CD8-positive, alpha-beta memory T cell (primary cell): ENCODE data around the gene RNU1-2. TPM values are rescaled to one million over a fixed set of nuclear protein-coding genes. Genes with fewer than 3 reads are reported as not detected.
A peak's percentile ranks its signal among the peaks of the same experiment; 100 is the strongest.
"Not testable (repeated sequence)": the region's sequence is repeated elsewhere in the genome, so short reads cannot be mapped to it uniquely, and the experiment has no call there.

Source experiments
- CTCF ChIA-PET: fragments of 350-600 bp; sonication (Branson Sonifier 250); formaldehyde crosslinking; loops from one replicate; lab custom pipeline; 2021; ENCODE audit warnings: antibody characterized with exemption; lab: Charles Lee
- POLR2A ChIA-PET: fragments of 350-600 bp; sonication (Branson Sonifier 250); formaldehyde crosslinking; loops from one replicate; lab custom pipeline; 2021; ENCODE audit warnings: antibody characterized with exemption; lab: Charles Lee
- DNase-seq, 5 donors: peaks; one replicate each; pipeline versions ENCODE4 v3.0.0 to v3.0.0-alpha.2; 2020 to 2022; ENCODE audit warnings: mixed read lengths in 1 of 5
- H3K27ac ChIP-seq: one replicate; pipeline ENCODE4 v1.7.0; 2013; ENCODE audit warnings: low read depth, mild to moderate bottlenecking, low read length, moderate library complexity
- H3K27me3 ChIP-seq: 2 replicates; pipeline ENCODE4 v1.7.0; 2013; ENCODE audit warnings: low read length, mild to moderate bottlenecking; ENCODE audit not compliant: insufficient read depth, poor library complexity, severe bottlenecking
- H3K36me3 ChIP-seq: 2 replicates; pipeline ENCODE4 v1.7.0; 2013; ENCODE audit warnings: mild to moderate bottlenecking, low read length, moderate library complexity; ENCODE audit not compliant: insufficient read depth
- H3K4me1 ChIP-seq: 2 replicates; pipeline ENCODE4 v1.7.0; 2013; ENCODE audit warnings: mild to moderate bottlenecking, low read length, moderate library complexity; ENCODE audit not compliant: insufficient read depth
- H3K4me3 ChIP-seq: 2 replicates; pipeline ENCODE4 v1.7.0; 2013; ENCODE audit warnings: mild to moderate bottlenecking, low read length
- H3K9me3 ChIP-seq: 2 replicates; pipeline ENCODE4 v1.7.0; 2013; ENCODE audit warnings: mild to moderate bottlenecking, low read length
- H3K27ac Mint-ChIP-seq, 8 donors: one replicate each; pipeline ENCODE4 v1.8.0; 2020 to 2021; ENCODE audit warnings: mixed read lengths in 8 of 8, mild to moderate bottlenecking in 6 of 8, inconsistent platforms in 3 of 8, moderate library complexity in 3 of 8
- H3K27me3 Mint-ChIP-seq, 2 donors: one replicate each; pipeline ENCODE4 v1.8.0; 2020 to 2021; ENCODE audit warnings: mixed read lengths in 2 of 2, mild to moderate bottlenecking in 1 of 2, moderate library complexity in 1 of 2
- H3K36me3 Mint-ChIP-seq, 3 donors: one replicate each; pipeline ENCODE4 v1.8.0; 2020 to 2021; ENCODE audit warnings: mixed read lengths in 3 of 3, inconsistent platforms in 1 of 3, mild to moderate bottlenecking in 1 of 3
- H3K4me1 Mint-ChIP-seq, 3 donors: one replicate each; pipeline ENCODE4 v1.8.0; 2020 to 2021; ENCODE audit warnings: mixed read lengths in 3 of 3, inconsistent platforms in 1 of 3, mild to moderate bottlenecking in 1 of 3
- H3K4me3 Mint-ChIP-seq, 7 donors: one replicate each; pipeline ENCODE4 v1.8.0; 2020 to 2021; ENCODE audit warnings: mixed read lengths in 7 of 7, mild to moderate bottlenecking in 6 of 7, moderate library complexity in 4 of 7, inconsistent platforms in 2 of 7
- H3K9me3 Mint-ChIP-seq, 5 donors: one replicate each; pipeline ENCODE4 v1.8.0; 2020 to 2022; ENCODE audit warnings: mixed read lengths in 5 of 5, mild to moderate bottlenecking in 3 of 5, moderate library complexity in 2 of 5, inconsistent platforms in 1 of 5
- polyA plus RNA-seq: library from polyadenylated mRNA; unstranded; fragments of 300-500 nt; fragmentation: Illumina TruSeq; gene quantifications from one replicate; pipeline ENCODE4 v1.2.3, GENCODE V29; 2021
- total RNA-seq, 2 experiments: library from RNA; stranded (reverse); gene quantifications; one replicate each; pipeline ENCODE4 v1.2.3, GENCODE V29; 2021

RNU1-2 gene
- total RNA-seq (1,000 to 10,000 TPM; 1,293 to 1,300 TPM), polyA plus RNA-seq (not detected)

DNA sequence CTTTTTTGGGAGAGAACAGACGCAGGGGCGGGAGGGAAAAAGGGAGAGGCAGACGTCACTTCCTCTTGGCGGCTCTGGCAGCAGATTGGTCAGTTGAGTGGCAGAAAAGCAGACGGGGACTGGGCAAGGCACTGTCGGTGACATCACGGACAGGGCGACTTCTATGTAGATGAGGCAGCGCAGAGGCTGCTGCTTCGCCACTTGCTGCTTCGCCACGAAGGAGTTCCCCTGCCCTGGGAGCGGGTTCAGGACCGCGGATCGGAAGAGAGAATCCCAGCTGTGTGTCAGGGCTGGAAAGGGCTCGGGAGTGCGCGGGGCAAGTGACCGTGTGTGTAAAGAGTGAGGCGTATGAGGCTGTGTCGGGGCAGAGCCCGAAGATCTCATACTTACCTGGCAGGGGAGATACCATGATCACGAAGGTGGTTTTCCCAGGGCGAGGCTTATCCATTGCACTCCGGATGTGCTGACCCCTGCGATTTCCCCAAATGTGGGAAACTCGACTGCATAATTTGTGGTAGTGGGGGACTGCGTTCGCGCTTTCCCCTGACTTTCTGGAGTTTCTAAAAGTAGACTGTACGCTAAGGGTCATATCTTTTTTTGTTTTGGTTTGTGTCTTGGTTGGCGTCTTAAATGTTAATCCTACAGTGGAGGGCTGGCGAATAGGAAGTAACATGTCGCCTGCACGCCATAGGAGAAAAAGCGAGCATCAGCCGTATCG lies at the start of gene RNU1-2:
TSS of gene RNU1-2 (plus strand) at position 383 of the 718 bp plus-strand sequence.
- H3K9me3 ChIP-seq, CTCF ChIA-PET, H3K9me3 Mint-ChIP-seq, H3K27me3 Mint-ChIP-seq, H3K36me3 ChIP-seq, H3K36me3 Mint-ChIP-seq, H3K27me3 ChIP-seq: not testable (repeated sequence)
- POLR2A ChIA-PET = interaction anchor here (1.7 kb wide), 1 partner anchor 9 kb away, joined by 10 read pairs; no protein-coding TSS in a partner anchor
- Histone ChIP-seq H3K4me1 (peaks cover 14% of the 10 kb centered on the region), H3K4me3 (peak within 1 kb of the TSS; percentile 60), H3K27ac (peak within 1 kb of the TSS; percentile 94)
- Mint-ChIP-seq H3K4me1 (peaks cover 21 to 44% (median 40%) of the 10 kb centered on the region in 3 donors), H3K27ac (peak within 1 kb of the TSS; percentile 93 to 100 (median 100)), H3K4me3 (peak within 1 kb of the TSS; percentile 69 to 92 (median 82))
- peak; percentile 51 to 93 (median 83) for DNase-seq

DNA sequence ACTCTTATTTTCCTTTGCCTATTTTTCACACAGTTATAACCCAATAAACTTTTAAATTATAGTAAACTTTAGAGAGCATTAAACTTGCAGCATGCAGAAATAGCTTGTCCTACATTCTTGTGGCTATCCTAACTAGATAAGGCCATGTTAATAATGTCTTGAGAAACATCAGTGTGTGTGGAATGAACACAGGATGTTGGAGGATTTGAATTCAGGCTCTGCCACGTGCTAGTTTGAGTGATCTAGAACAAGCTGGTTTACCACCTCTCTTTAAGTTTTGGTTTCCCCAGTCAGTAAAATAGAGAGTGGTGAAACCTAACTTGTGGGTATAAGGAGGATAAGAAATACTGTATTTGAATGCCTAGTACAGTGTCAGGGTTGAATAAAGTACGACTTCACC lies 39.6 kb upstream of the RNU1-2 start:
- H3K36me3 Mint-ChIP-seq, DNase-seq, H3K27ac ChIP-seq, CTCF ChIA-PET, POLR2A ChIA-PET, H3K4me3 ChIP-seq, H3K4me3 Mint-ChIP-seq, H3K27ac Mint-ChIP-seq, H3K36me3 ChIP-seq, H3K4me1 ChIP-seq, H3K4me1 Mint-ChIP-seq, H3K27me3 Mint-ChIP-seq, H3K9me3 ChIP-seq, H3K27me3 ChIP-seq, H3K9me3 Mint-ChIP-seq: not testable (repeated sequence)

DNA sequence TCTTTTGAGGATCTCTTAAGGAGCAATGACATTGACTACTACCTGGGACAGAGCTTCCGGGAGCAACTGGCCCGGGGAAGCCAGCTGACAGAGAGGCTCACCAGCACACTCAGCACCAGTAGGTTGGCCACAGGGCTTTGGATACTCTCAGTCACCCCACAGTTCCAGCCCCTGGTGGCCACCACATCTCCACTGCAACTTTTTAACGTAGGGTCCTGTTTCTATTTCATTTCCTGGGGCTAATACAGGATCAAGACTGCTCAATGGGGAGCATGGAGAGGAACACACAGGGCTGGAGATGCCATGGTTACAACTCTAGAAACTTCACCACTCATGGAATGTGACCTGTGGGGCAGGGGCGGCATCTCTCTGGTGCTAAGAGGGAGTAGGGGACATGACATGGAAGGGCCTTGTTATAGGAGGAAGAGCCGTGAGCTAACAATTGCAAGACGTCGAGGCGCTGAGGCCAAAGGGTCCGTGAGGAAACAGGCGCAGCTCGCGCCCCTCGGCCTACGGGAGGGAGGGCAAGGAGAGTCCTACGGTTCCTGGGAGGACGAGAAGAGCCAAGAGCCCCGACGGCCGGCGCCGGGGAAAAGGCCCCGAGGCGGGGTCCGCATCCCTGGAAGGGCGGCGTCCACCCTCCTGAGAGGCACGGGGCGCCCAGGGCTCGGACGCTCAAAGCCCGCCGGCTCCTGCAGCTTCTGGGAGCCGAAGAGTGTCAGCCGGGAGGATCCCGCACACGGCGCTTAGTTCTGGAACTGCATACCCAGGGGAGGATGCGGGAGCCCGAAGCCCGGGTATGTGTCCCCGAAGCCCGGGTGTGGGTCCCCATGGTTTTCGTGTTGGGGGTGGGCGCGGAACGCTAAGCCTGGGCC lies 36.4 kb upstream of the RNU1-2 start:
- H3K36me3 Mint-ChIP-seq, H3K27me3 Mint-ChIP-seq, H3K9me3 Mint-ChIP-seq, H3K4me1 ChIP-seq, H3K9me3 ChIP-seq, H3K4me3 Mint-ChIP-seq, H3K27ac ChIP-seq, DNase-seq, H3K27me3 ChIP-seq, CTCF ChIA-PET, H3K27ac Mint-ChIP-seq, POLR2A ChIA-PET, H3K36me3 ChIP-seq, H3K4me3 ChIP-seq, H3K4me1 Mint-ChIP-seq: not testable (repeated sequence)

DNA sequence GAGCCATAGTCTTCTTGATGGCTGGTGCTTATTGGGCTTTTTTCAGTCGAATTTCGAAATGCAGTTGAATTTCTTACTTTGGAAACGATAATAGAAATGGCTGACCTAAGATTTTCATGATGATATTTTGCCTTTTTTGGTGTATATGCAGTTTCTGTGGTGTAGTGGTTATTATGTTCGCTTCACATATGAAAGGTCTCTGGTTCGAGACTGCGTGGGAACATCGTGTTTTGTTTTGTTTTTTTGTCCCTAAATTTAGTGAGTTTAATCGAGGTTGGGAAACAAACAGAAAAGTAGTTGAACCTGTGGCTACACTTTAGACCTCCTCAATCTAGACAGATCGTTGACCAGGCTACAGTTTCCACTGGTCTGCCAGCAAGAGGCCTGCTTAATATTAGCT lies 35.7 kb upstream of the RNU1-2 start:
- H3K27me3 Mint-ChIP-seq, H3K9me3 ChIP-seq, H3K9me3 Mint-ChIP-seq, H3K4me1 ChIP-seq, H3K4me1 Mint-ChIP-seq, H3K27ac ChIP-seq, H3K36me3 ChIP-seq, H3K27ac Mint-ChIP-seq, H3K4me3 ChIP-seq, DNase-seq, H3K27me3 ChIP-seq, CTCF ChIA-PET, H3K4me3 Mint-ChIP-seq, H3K36me3 Mint-ChIP-seq, POLR2A ChIA-PET: not testable (repeated sequence)

DNA sequence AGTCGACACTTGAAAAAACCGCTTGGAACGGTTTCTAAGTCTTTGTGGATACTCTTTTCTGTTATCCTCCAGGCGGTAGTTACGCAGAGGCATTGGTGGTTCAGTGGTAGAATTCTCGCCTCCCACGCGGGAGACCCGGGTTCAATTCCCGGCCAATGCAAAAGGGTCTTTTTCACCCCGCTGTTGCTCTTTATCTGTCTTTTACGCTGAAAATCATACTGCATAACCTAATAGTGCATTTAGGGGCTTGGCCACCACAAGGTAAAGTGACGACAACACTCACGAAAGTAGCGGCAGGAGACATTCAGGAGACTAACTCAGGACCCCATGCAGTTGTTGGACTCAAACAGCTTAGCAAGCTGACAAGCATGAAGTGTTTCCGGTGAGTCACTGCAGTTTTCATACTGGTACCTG lies 33.9 kb upstream of the RNU1-2 start:
- H3K4me1 Mint-ChIP-seq, H3K36me3 Mint-ChIP-seq, H3K9me3 Mint-ChIP-seq, H3K4me3 ChIP-seq, H3K27me3 Mint-ChIP-seq, POLR2A ChIA-PET, DNase-seq, H3K36me3 ChIP-seq, H3K27ac Mint-ChIP-seq, H3K4me1 ChIP-seq, H3K27ac ChIP-seq, H3K27me3 ChIP-seq, H3K4me3 Mint-ChIP-seq, CTCF ChIA-PET, H3K9me3 ChIP-seq: not testable (repeated sequence)

DNA sequence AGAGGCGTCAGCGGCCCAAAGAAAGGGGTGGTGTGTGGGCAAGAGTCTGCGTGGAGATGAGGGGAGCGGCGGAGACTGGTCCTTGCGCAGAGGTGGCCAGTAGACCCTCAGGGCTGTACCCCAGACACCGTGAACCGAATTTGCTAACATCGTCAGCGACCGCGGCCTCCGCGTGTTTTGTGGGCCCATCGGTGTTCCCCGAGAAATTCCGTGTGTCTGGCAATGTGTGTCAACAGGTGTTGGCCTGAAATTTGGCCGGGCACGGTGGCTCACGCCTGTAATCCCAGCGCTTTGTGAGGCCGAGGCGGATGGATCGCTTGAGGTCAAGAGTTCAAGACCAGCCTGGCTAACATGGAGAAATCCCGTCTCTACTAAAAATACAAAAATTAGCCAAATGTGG lies 33.4 kb upstream of the RNU1-2 start:
- DNase-seq, H3K4me3 ChIP-seq, H3K36me3 Mint-ChIP-seq, CTCF ChIA-PET, H3K4me1 Mint-ChIP-seq, H3K27me3 ChIP-seq, H3K27me3 Mint-ChIP-seq, H3K27ac Mint-ChIP-seq, H3K9me3 ChIP-seq, H3K36me3 ChIP-seq, POLR2A ChIA-PET, H3K9me3 Mint-ChIP-seq, H3K4me1 ChIP-seq, H3K27ac ChIP-seq: not testable (repeated sequence)
- H3K4me3 Mint-ChIP-seq = peak overlapping the region in 1 of 7 donors; percentile 29

DNA sequence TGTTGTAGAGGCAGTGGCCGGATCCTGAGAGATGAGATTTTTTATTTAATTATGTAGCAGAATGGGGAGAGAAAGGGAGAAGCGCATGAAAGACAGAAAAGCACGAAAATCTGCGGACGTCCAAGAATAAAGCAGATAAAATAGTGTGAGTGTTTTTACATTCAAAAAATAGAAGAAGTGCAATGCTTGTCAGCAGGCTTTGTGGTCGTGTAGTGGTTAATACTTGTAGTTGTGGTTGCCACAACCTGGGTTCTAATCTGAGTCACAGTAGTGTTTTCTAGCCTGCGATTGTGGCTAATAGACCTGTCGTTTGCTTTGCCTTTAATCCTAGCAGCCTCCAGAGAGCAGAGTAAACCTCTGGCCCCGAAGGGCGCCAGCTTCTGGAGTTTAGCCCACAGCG lies 32.8 kb upstream of the RNU1-2 start:
- CTCF ChIA-PET, DNase-seq, H3K4me1 ChIP-seq, H3K27me3 Mint-ChIP-seq, H3K36me3 ChIP-seq, H3K4me3 ChIP-seq, H3K27ac ChIP-seq, H3K27me3 ChIP-seq, H3K9me3 Mint-ChIP-seq, H3K4me1 Mint-ChIP-seq, POLR2A ChIA-PET, H3K9me3 ChIP-seq, H3K36me3 Mint-ChIP-seq: not testable (repeated sequence)
- Mint-ChIP-seq H3K4me3 (peak overlapping the region in 2 of 7 donors; percentile 29 to 45), H3K27ac (peak overlapping the region in 1 of 8 donors; percentile 41)

DNA sequence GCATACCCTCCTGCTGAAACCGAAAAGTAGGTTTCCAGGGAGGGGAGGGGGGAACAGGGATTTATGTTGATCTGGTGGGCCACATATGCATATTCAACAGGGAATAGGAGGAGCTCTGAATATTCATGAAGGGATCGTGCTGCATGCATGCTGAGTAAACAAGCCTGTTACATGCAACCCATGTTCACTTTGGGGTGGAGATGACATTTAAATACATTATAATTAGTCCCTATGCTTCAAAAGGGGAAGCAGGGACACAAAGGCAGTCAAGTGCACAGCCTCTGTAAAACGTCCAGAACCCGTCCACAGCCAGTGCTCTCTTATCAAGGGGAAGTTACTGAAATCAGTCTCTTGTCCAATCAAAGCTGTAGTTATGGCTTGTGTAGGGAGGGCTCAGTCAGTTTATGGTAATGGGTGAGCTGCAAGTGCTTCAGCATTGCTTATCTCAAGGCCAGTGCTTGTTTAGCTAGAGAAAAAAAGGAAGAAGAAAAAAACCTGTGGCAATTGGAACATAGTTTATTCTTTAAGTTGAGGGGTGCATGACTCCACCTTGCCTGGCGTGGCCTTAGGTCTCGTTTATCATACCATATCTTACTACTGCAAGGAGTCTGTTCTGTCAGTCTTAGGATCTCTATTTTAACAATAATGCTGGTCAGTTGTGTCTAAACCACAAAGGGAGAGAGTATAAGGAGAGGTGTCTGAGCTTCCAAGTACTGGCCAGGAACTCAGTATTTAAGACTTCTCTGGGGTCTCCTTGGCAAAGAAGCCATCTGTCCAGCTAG lies 28.7 kb upstream of the RNU1-2 start:
- DNase-seq, H3K36me3 Mint-ChIP-seq, H3K9me3 Mint-ChIP-seq, H3K4me3 Mint-ChIP-seq, H3K36me3 ChIP-seq, H3K27me3 ChIP-seq, H3K4me3 ChIP-seq, H3K9me3 ChIP-seq, POLR2A ChIA-PET, H3K4me1 Mint-ChIP-seq, CTCF ChIA-PET, H3K4me1 ChIP-seq, H3K27ac ChIP-seq, H3K27ac Mint-ChIP-seq: not testable (repeated sequence)
- peaks cover 4 to 10% of the 10 kb centered on the region in 2 donors for H3K27me3 Mint-ChIP-seq
